Panc1 (cell line): ENCODE data around the gene RMND5B. TPM values are rescaled to one million over a fixed set of nuclear protein-coding genes. Genes with fewer than 3 reads are reported as not detected.
A peak's percentile ranks its signal among the peaks of the same experiment; 100 is the strongest.

Experiments used
- ATAC-seq: fragments of 200-7000 bp; cut with Tn5 transposase; 2 replicates; pipeline ENCODE4 v1.9.1; 2020; ENCODE audit warnings: mild to moderate bottlenecking, moderate library complexity
- BruUV-seq: library from RNA; stranded (reverse); fragments of 400-500 nt; replicated peaks from 2 replicates; lab custom pipeline; 2021; lab: Mats Ljungman, UMichigan
- CTCF ChIA-PET: fragments of 300-600 bp; sonication (Branson Sonifier 250); formaldehyde crosslinking; loops from one replicate; lab custom pipeline; 2022; ENCODE audit warnings: antibody characterized with exemption; lab: Charles Lee
- POLR2A ChIA-PET: fragments of 300-600 bp; sonication (Branson Sonifier 250); formaldehyde crosslinking; loops from one replicate; lab custom pipeline; 2022; ENCODE audit warnings: antibody characterized with exemption; lab: Charles Lee
- DNase-seq: peaks from one replicate; pipeline ENCODE4 v3.0.0-alpha.2; 2010; ENCODE audit warnings: low read depth, low spot score
- H3K27ac ChIP-seq: 2 replicates; pipeline ENCODE4 v1.5.1; 2011; ENCODE audit warnings: mild to moderate bottlenecking, low read length, inconsistent platforms
- H3K27me3 ChIP-seq: fragments of 200-500 bp; sonication (Bioruptor generic); 2 replicates; pipeline ENCODE4 v1.6.0; 2014; ENCODE audit warnings: low read length, inconsistent platforms; ENCODE audit not compliant: control insufficient read depth, insufficient read depth
- H3K36me3 ChIP-seq: fragments of 200-500 bp; sonication (Bioruptor generic); 2 replicates; pipeline ENCODE4 v1.5.1; 2014; ENCODE audit warnings: inconsistent platforms, mild to moderate bottlenecking, low read length, moderate library complexity; ENCODE audit not compliant: control insufficient read depth, insufficient read depth
- H3K4me1 ChIP-seq: 2 replicates; pipeline ENCODE4 v1.5.1; 2011; ENCODE audit warnings: inconsistent platforms, mild to moderate bottlenecking, low read length, moderate library complexity; ENCODE audit not compliant: control insufficient read depth, insufficient read depth
- H3K4me3 ChIP-seq, 2 experiments: 2 replicates each; pipeline ENCODE4 v1.5.1; 2011 to 2012; ENCODE audit warnings: low read depth in 2 of 2, low read length in 2 of 2, mild to moderate bottlenecking in 2 of 2, inconsistent platforms in 1 of 2, moderate library complexity in 1 of 2
- H3K9me3 ChIP-seq: fragments of 200-500 bp; sonication (Bioruptor generic); 2 replicates; pipeline ENCODE4 v1.5.1; 2014; ENCODE audit warnings: low read depth, mild to moderate bottlenecking, inconsistent platforms, low read length, moderate library complexity; ENCODE audit not compliant: control insufficient read depth, insufficient read depth
- POLR2AphosphoS5 ChIP-seq: IDR thresholded peaks from 2 replicates; pipeline ENCODE4 v1.6.1; 2012; ENCODE audit warnings: mild to moderate bottlenecking, low read depth, low read length, moderate library complexity
- SIN3A ChIP-seq: IDR thresholded peaks from 2 replicates; pipeline ENCODE4 v1.6.1; 2012; ENCODE audit warnings: low read depth, mild to moderate bottlenecking, low read length, moderate library complexity, borderline replicate concordance; ENCODE audit not compliant: insufficient read depth
- TCF7L2 ChIP-seq: IDR thresholded peaks from 2 replicates; pipeline ENCODE4 v1.6.1; 2011; ENCODE audit warnings: mild to moderate bottlenecking, low read depth, low read length, inconsistent platforms
- in situ Hi-C: cut with HindIII; loops from 2 replicates; pipeline ENCODE4 v1.10.0; 2016; ENCODE audit warnings: low sequenced_read_pairs, low pct_unique_long_range_greater_than_20kb
- intact Hi-C: fragments of 100-400 bp; cut with micrococcal nuclease; formaldehyde crosslinking; loops from one replicate; pipeline ENCODE4 v1.10.0; 2022; ENCODE audit not compliant: unreplicated experiment
- total RNA-seq: library from RNA; stranded (reverse); gene quantifications from one replicate; pipeline ENCODE4 v1.2.1, GENCODE V29; 2021; ENCODE audit not compliant: unreplicated experiment
- TF ChIP-seq, protein P1 (sequence below), 2 experiments: IDR thresholded peaks; 2 replicates each; pipeline ENCODE4 v1.6.1; 2011 to 2012; ENCODE audit warnings: low read depth in 2 of 2, control low read depth in 1 of 2, low read length in 1 of 2, mild to moderate bottlenecking in 1 of 2, moderate library complexity in 1 of 2; ENCODE audit not compliant: insufficient read depth in 1 of 2
- TF ChIP-seq, protein P2 (sequence below): fragments of 450-650 bp; IDR thresholded peaks from 2 replicates; pipeline ENCODE4 v1.5.1; 2017; ENCODE audit warnings: mild to moderate bottlenecking

Gene RMND5B
- total RNA-seq, 1 experiment from 2014 or later, result 40.8 TPM

DNA sequence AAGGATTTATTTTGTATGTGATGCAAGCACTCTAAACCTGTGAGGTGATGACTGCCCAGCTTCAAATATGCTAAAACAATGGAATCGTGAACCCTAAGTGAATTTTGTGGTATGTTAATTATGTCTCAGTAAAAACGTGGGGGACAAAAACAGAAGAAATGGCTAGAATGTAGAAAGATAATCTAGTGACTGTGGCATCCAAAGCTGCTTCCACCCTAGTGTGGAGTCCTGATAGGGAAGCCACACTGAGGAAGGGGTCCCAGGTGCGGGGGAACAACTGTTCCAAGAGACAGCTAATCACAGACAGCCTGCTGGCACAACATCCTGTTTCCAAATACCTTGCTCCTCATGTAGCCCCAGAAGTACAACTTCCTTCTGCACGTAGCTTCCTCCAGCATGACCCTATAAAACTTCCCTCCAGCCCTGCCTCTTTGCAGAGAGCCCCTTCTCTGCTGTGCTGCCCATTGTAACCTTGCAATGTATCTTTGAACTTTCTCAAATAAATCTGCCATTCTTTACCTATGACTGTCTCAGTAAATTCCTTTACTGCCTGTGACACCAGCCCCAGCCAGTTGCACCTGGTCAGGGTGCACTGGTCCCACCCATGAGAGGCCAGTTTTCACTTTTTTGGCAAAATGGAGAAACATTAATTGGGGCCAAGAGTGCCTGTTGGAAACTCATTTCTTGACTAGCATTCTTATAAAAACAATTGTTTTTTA, 51.5 kb downstream of the RMND5B start:
- ATAC-seq, result 0 out of 2 replicates have a peak, but pooled peaks have one; percentile 53
- intact Hi-C loops (no loop called here), in situ Hi-C loops (no loop called here)

DNA sequence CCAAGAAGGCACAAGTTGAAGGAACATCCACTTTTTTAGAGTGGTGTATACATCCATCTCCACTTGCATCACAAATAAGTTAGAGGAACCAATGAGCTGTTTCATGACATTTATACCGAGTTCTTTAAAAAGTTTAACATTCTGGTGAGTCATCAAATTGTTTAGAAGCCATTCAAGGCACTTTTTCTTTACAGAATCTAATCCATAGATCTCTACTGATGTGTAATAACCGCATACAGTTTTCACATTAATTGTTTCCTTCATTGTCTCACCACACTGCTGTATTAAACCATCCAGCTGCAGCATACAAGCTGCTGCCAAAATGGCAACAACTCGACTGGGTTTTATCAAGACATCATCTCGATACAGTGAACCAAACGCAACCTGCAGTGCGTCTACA, 55.6 kb downstream of the RMND5B start:
- Histone ChIP-seq H3K4me1 (no peaks in the 10 kb centered on the region), H3K9me3 (no peaks in the 10 kb centered on the region), H3K36me3 (no peaks in the 10 kb centered on the region), H3K27ac (no peak overlapping the region), H3K27me3 (no peaks in the 10 kb centered on the region), H3K4me3 (no peak overlapping the region)
- in situ Hi-C loops, result no loop called here
- POLR2A ChIA-PET, result no interaction called here
- CTCF ChIA-PET, result interaction anchor here (0.8 kb wide), 1 partner anchor 27 kb away, joined by 3 read pairs; no protein-coding TSS in a partner anchor
- no TSS peak for BruUV-seq
- intact Hi-C loops, result no loop called here
- DNase-seq (no peak), ATAC-seq (no peak)
- no peak for TF ChIP-seq TCF7L2
- TF ChIP-seq POLR2AphosphoS5, result no peak
- TF ChIP-seq, protein P1, sequence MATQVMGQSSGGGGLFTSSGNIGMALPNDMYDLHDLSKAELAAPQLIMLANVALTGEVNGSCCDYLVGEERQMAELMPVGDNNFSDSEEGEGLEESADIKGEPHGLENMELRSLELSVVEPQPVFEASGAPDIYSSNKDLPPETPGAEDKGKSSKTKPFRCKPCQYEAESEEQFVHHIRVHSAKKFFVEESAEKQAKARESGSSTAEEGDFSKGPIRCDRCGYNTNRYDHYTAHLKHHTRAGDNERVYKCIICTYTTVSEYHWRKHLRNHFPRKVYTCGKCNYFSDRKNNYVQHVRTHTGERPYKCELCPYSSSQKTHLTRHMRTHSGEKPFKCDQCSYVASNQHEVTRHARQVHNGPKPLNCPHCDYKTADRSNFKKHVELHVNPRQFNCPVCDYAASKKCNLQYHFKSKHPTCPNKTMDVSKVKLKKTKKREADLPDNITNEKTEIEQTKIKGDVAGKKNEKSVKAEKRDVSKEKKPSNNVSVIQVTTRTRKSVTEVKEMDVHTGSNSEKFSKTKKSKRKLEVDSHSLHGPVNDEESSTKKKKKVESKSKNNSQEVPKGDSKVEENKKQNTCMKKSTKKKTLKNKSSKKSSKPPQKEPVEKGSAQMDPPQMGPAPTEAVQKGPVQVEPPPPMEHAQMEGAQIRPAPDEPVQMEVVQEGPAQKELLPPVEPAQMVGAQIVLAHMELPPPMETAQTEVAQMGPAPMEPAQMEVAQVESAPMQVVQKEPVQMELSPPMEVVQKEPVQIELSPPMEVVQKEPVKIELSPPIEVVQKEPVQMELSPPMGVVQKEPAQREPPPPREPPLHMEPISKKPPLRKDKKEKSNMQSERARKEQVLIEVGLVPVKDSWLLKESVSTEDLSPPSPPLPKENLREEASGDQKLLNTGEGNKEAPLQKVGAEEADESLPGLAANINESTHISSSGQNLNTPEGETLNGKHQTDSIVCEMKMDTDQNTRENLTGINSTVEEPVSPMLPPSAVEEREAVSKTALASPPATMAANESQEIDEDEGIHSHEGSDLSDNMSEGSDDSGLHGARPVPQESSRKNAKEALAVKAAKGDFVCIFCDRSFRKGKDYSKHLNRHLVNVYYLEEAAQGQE (IDR thresholded peaks at IDR 0.05; ENCODE audit: insufficient read depth in 1 of 2, low read depth in 2 of 2, low read length in 1 of 2), result no peak
- TF ChIP-seq, protein P2, sequence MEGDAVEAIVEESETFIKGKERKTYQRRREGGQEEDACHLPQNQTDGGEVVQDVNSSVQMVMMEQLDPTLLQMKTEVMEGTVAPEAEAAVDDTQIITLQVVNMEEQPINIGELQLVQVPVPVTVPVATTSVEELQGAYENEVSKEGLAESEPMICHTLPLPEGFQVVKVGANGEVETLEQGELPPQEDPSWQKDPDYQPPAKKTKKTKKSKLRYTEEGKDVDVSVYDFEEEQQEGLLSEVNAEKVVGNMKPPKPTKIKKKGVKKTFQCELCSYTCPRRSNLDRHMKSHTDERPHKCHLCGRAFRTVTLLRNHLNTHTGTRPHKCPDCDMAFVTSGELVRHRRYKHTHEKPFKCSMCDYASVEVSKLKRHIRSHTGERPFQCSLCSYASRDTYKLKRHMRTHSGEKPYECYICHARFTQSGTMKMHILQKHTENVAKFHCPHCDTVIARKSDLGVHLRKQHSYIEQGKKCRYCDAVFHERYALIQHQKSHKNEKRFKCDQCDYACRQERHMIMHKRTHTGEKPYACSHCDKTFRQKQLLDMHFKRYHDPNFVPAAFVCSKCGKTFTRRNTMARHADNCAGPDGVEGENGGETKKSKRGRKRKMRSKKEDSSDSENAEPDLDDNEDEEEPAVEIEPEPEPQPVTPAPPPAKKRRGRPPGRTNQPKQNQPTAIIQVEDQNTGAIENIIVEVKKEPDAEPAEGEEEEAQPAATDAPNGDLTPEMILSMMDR, result no peak
- TF ChIP-seq SIN3A, result no peak

More for the DNA sequence above, 51.5 kb downstream of the RMND5B start:
- Histone ChIP-seq H3K4me3 (no peak overlapping the region), H3K27me3 (no peaks in the 10 kb centered on the region), H3K9me3 (no peaks in the 10 kb centered on the region), H3K36me3 (no peaks in the 10 kb centered on the region), H3K4me1 (no peaks in the 10 kb centered on the region), H3K27ac (no peak overlapping the region)
- no peak for DNase-seq
- ChIA-PET POLR2A (no interaction called here), CTCF (interaction anchor here (0.6 kb wide), 1 partner anchor 13 kb away, joined by 19 read pairs; no protein-coding TSS in a partner anchor)
- BruUV-seq, result no TSS peak
- TF ChIP-seq POLR2AphosphoS5 (no peak), TCF7L2 (no peak)
- TF ChIP-seq, protein P2, result no peak
- TF ChIP-seq, protein P1 (IDR thresholded peaks at IDR 0.05; ENCODE audit: insufficient read depth in 1 of 2, low read depth in 2 of 2, low read length in 1 of 2), result no peak
